Adrenal gland (tissue), 5 donors: ENCODE data around the gene LSM4.

Experiments used
- POLR2A ChIP-seq, 2 donors: fragments of 450-650 bp; IDR thresholded peaks; one replicate each; pipeline ENCODE4 v1.6.1; 2017; ENCODE audit warnings: antibody characterized with exemption in 2 of 2, mild to moderate bottlenecking in 2 of 2, moderate library complexity in 1 of 2
- TF ChIP-seq, protein P1 (sequence below), 6 experiments: fragments of 450-650 bp in 4 of 6; fragments of 200-600 bp in 2 of 6; sonication (generic) in 1 of 6; IDR thresholded peaks; 1 replicate in 5 of 6; 2 replicates in 1 of 6; pipeline versions ENCODE4 v1.5.1 to v1.8.0; 2016 to 2021; ENCODE audit warnings: antibody characterized with exemption in 6 of 6, mild to moderate bottlenecking in 2 of 6, moderate library complexity in 1 of 6
- donor health status: DM: no; HTN: no; CAD: no.

DNA sequence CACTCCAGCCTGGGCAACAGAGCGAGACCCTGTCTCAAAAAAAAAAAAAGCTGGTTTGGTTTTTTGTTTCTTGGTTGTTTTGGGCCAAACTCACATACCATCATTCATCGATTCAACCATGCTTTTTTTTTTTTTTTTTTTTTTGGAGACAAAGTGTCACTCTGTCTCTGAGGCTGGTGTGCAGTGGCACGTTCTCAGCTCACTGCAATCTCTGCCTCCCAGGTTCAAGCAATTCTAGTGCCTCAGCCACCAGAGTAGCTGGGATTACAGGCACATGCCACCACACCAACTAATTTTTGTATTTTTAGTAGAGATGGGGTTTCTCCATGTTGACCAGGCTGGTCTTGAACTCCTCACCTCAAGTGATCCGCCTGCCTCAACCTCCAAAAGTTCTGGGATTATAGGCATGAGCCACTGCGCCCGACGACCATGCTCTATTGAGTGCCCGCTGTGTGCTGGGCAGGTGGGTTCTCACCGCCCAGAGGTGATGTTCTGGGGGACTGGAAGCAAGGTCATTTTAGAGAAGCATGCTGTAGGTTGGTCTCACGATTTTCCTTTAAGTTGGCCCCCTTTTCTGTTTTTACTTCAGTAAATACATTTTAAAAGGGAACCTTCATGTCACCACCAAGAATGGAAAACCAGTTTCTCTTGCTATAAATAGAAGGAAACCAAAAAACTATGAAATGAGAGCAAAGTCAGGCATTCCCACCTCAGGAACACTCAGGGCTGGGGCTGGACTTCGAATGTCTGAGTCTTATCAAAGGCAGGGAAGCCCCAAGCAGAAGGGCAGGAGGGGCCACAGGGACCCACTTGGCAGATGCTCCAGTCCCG lies 33.2 kb downstream of the LSM4 start:
- TF ChIP-seq, protein P1, sequence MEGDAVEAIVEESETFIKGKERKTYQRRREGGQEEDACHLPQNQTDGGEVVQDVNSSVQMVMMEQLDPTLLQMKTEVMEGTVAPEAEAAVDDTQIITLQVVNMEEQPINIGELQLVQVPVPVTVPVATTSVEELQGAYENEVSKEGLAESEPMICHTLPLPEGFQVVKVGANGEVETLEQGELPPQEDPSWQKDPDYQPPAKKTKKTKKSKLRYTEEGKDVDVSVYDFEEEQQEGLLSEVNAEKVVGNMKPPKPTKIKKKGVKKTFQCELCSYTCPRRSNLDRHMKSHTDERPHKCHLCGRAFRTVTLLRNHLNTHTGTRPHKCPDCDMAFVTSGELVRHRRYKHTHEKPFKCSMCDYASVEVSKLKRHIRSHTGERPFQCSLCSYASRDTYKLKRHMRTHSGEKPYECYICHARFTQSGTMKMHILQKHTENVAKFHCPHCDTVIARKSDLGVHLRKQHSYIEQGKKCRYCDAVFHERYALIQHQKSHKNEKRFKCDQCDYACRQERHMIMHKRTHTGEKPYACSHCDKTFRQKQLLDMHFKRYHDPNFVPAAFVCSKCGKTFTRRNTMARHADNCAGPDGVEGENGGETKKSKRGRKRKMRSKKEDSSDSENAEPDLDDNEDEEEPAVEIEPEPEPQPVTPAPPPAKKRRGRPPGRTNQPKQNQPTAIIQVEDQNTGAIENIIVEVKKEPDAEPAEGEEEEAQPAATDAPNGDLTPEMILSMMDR (IDR thresholded peaks at IDR 0.05) = no peak
- TF ChIP-seq POLR2A (IDR thresholded peaks at IDR 0.05) = no peak
